Activated CD4-positive, alpha-beta T cell treated with anti-CD3 and anti-CD28 coated beads for 24 hours (primary cell): Measurements from ENCODE around the gene MORN5.

Experiments
- DNase-seq, 2 donors: peaks; one replicate each; pipeline ENCODE4 v3.0.0-alpha.2; 2020; ENCODE audit warnings: low read depth in 2 of 2

Gene MORN5

GRCh38 chr9:122191584-122191983 is 31.9 kb downstream of the MORN5 start:
- no peak for DNase-seq

- no peak for DNase-seq
Observed at GRCh38 chr9:122192261-122192875, 32.7 kb downstream of the MORN5 start.

- DNase-seq, result no peak
Observed at GRCh38 chr9:122192914-122193525, 33.3 kb downstream of the MORN5 start.

GRCh38 chr9:122193651-122194050 is 33.9 kb downstream of the MORN5 start:
- DNase-seq, result no peak

- no peak for DNase-seq
Observed at GRCh38 chr9:122195875-122196274, 36.2 kb downstream of the MORN5 start.

GRCh38 chr9:122197426-122197825 is 37.7 kb downstream of the MORN5 start:
- DNase-seq, result no peak

- no peak for DNase-seq
Observed at GRCh38 chr9:122197882-122198281, 38.2 kb downstream of the MORN5 start.

- DNase-seq, result no peak
Observed at GRCh38 chr9:122200960-122201595, 41.4 kb downstream of the MORN5 start.

GRCh38 chr9:122201641-122202040 is 41.9 kb downstream of the MORN5 start:
- no peak for DNase-seq

GRCh38 chr9:122202111-122202510 is 42.4 kb downstream of the MORN5 start:
- DNase-seq, result no peak

GRCh38 chr9:122204055-122204454 is 44.3 kb downstream of the MORN5 start:
- no peak for DNase-seq

- no peak for DNase-seq
Observed at GRCh38 chr9:122204491-122204890, 44.8 kb downstream of the MORN5 start.

- DNase-seq, result no peak
Observed at GRCh38 chr9:122205176-122205575, 45.5 kb downstream of the MORN5 start.

- no peak for DNase-seq
Observed at GRCh38 chr9:122206118-122207046, 46.7 kb downstream of the MORN5 start.

GRCh38 chr9:122207096-122207495 is 47.4 kb downstream of the MORN5 start:
- DNase-seq, result no peak

GRCh38 chr9:122209451-122209850 is 49.7 kb downstream of the MORN5 start:
- no peak for DNase-seq

- no peak for DNase-seq
Observed at GRCh38 chr9:122212473-122213004, 52.8 kb downstream of the MORN5 start.

- DNase-seq, result no peak
Observed at GRCh38 chr9:122213102-122213588, 53.4 kb downstream of the MORN5 start.

GRCh38 chr9:122213589-122214413 is 54.1 kb downstream of the MORN5 start:
- peak; percentile 7 to 40 for DNase-seq

GRCh38 chr9:122214507-122214906 is 54.8 kb downstream of the MORN5 start:
- no peak for DNase-seq

- DNase-seq, result no peak
Observed at GRCh38 chr9:122215663-122216062, 56.0 kb downstream of the MORN5 start.
